Muscle of leg (tissue), 11 donors: Measurements from ENCODE around the gene FOXO4. TPM values are rescaled to one million over a fixed set of nuclear protein-coding genes. Genes with fewer than 3 reads are reported as not detected.

ENCODE experiments used
- DNase-seq: peaks from one replicate; pipeline ENCODE4 v3.0.0; 2013
- H3K27ac ChIP-seq: one replicate; pipeline ENCODE4 v1.5.1; 2013; ENCODE audit warnings: mild to moderate bottlenecking, low read length, control low read depth
- H3K27me3 ChIP-seq: one replicate; pipeline ENCODE4 v1.6.1; 2013; ENCODE audit warnings: low read length; ENCODE audit not compliant: control insufficient read depth, insufficient read depth
- H3K36me3 ChIP-seq: one replicate; pipeline ENCODE4 v1.6.1; 2013; ENCODE audit warnings: low read length; ENCODE audit not compliant: control insufficient read depth, insufficient read depth
- H3K4me1 ChIP-seq: one replicate; pipeline ENCODE4 v1.6.1; 2013; ENCODE audit warnings: low read length; ENCODE audit not compliant: control insufficient read depth, insufficient read depth
- H3K4me3 ChIP-seq: one replicate; pipeline ENCODE4 v1.5.1; 2013; ENCODE audit warnings: low read length, control low read depth
- H3K9me3 ChIP-seq: replicated peaks from 2 replicates; pipeline ENCODE4 v1.6.1; 2013; ENCODE audit warnings: low read depth, low read length; ENCODE audit not compliant: control insufficient read depth
- WGBS: methylation state at CpG from one replicate; pipeline ENCODE4 v1.1.5; 2013; ENCODE audit warnings: missing lambda C conversion rate; ENCODE audit not compliant: insufficient coverage; 5-methylcytosine and 5-hydroxymethylcytosine counted together
- polyA plus RNA-seq, 8 donors: library from polyadenylated mRNA; unstranded; fragments of 120-200 nt; gene quantifications; one replicate each; pipeline versions ENCODE4 v1.2.1 to v1.2.3, GENCODE V29; 2013; ENCODE audit warnings: inconsistent platforms in 1 of 8, low replicate concordance in 1 of 8; ENCODE audit not compliant: insufficient read length in 8 of 8, insufficient read depth in 1 of 8
- total RNA-seq: library from RNA; stranded (reverse); fragments of 120-200 nt; gene quantifications from one replicate; pipeline ENCODE4 v1.2.4, GENCODE V29; 2013

FOXO4 gene
- total and polyA plus RNA-seq, 9 donors = 18.8 to 36.8 (median 31.4) TPM

DNA sequence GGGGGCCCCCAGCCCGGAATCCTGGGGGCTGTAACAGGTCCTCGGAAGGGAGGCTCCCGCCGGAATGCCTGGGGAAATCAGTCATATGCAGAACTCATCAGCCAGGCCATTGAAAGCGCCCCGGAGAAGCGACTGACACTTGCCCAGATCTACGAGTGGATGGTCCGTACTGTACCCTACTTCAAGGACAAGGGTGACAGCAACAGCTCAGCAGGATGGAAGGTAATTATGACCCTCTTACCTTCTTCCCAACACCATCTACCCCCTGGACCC is 1.0 kb downstream of the FOXO4 start:
- H3K4me3 ChIP-seq = peak overlapping the region; percentile 62
- peaks cover 27% of the 10 kb centered on the region for H3K4me1 ChIP-seq
- DNase-seq = no peak
- 19% methylated on average over 9 of the region's 9 CpGs for WGBS
- H3K27me3 ChIP-seq = peaks cover 24% of the 10 kb centered on the region
- H3K27ac ChIP-seq = peak overlapping the region; percentile 89
- H3K9me3 ChIP-seq = no peaks in the 10 kb centered on the region
- H3K36me3 ChIP-seq = no peaks in the 10 kb centered on the region

GRCh38 chrX:71098302-71098701 is 2.7 kb downstream of the FOXO4 start:
- Histone ChIP-seq H3K4me1 (peaks cover 42% of the 10 kb centered on the region), H3K9me3 (no peaks in the 10 kb centered on the region), H3K27ac (no peak overlapping the region), H3K4me3 (no peak overlapping the region), H3K27me3 (peaks cover 24% of the 10 kb centered on the region), H3K36me3 (no peaks in the 10 kb centered on the region)
- peak; percentile 57 for DNase-seq
- 10% methylated on average over 1 of the region's 2 CpGs for WGBS

- Histone ChIP-seq H3K9me3 (no peaks in the 10 kb centered on the region), H3K4me1 (peaks cover 50% of the 10 kb centered on the region), H3K36me3 (no peaks in the 10 kb centered on the region), H3K4me3 (no peak overlapping the region), H3K27me3 (peaks cover 24% of the 10 kb centered on the region), H3K27ac (no peak overlapping the region)
- no peak for DNase-seq
- WGBS = 29% methylated on average over 2 of the region's 5 CpGs
Measured at GRCh38 chrX:71098951-71099506, 3.4 kb downstream of the FOXO4 start.

DNA sequence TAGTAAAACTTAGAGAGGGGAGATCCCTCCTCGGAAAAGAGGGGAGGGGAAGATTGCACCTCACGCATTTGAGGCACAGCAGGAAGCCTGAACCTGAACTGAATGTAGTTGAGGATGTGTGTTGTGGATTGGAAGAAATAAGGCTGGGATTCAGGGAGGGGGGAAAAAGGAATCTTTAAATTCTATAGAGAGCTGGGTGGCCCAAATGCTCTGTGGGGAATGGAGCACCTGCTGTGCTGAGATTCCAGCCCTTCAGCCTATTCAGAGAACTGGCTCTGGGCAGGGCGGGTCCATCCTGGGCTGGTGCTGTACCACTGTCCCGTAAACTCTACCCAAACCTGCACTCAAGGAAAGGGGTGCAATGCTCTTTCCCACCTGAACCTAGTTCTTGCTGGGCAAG is 4.1 kb downstream of the FOXO4 start:
- Histone ChIP-seq H3K4me1 (peaks cover 56% of the 10 kb centered on the region), H3K27me3 (peaks cover 24% of the 10 kb centered on the region), H3K27ac (no peak overlapping the region), H3K4me3 (no peak overlapping the region), H3K9me3 (no peaks in the 10 kb centered on the region), H3K36me3 (no peaks in the 10 kb centered on the region)
- 56% methylated on average over 4 of the region's 4 CpGs for WGBS
- no peak for DNase-seq

- DNase-seq = no peak
- Histone ChIP-seq H3K27me3 (peaks cover 20% of the 10 kb centered on the region), H3K36me3 (no peaks in the 10 kb centered on the region), H3K4me1 (peaks cover 55% of the 10 kb centered on the region), H3K9me3 (no peaks in the 10 kb centered on the region), H3K27ac (no peak overlapping the region), H3K4me3 (no peak overlapping the region)
- 60% methylated on average over 28 of the region's 31 CpGs for WGBS
Measured at GRCh38 chrX:71100581-71101505, 5.2 kb downstream of the FOXO4 start.

DNA sequence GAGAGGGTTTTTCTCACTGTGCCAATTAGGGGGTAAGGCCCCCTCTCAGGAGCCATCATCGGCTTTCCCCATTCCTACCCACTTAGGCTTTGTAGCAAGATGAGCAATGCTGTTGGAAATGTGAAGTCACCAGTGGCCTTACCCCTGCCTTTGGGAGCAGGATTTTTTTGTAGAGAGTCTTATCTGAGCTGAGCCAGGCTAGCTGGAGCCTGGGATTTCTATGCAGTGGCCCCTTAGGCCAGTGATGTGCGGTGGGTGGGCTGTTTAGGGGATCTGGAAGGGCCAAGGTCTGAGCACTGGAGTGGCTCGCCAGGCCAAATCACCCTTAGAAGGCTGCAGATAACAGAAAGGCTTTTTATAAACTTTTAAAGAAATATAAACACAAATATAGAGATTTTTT is 6.6 kb downstream of the FOXO4 start:
- peaks cover 50% of the 10 kb centered on the region for H3K4me1 ChIP-seq
- no peaks in the 10 kb centered on the region for H3K9me3 ChIP-seq
- 20% methylated on average over 1 of the region's 3 CpGs for WGBS
- no peaks in the 10 kb centered on the region for H3K36me3 ChIP-seq
- H3K27me3 ChIP-seq = peaks cover 11% of the 10 kb centered on the region
- H3K27ac ChIP-seq = peak overlapping the region; percentile 89
- H3K4me3 ChIP-seq = no peak overlapping the region
- no peak for DNase-seq

DNA sequence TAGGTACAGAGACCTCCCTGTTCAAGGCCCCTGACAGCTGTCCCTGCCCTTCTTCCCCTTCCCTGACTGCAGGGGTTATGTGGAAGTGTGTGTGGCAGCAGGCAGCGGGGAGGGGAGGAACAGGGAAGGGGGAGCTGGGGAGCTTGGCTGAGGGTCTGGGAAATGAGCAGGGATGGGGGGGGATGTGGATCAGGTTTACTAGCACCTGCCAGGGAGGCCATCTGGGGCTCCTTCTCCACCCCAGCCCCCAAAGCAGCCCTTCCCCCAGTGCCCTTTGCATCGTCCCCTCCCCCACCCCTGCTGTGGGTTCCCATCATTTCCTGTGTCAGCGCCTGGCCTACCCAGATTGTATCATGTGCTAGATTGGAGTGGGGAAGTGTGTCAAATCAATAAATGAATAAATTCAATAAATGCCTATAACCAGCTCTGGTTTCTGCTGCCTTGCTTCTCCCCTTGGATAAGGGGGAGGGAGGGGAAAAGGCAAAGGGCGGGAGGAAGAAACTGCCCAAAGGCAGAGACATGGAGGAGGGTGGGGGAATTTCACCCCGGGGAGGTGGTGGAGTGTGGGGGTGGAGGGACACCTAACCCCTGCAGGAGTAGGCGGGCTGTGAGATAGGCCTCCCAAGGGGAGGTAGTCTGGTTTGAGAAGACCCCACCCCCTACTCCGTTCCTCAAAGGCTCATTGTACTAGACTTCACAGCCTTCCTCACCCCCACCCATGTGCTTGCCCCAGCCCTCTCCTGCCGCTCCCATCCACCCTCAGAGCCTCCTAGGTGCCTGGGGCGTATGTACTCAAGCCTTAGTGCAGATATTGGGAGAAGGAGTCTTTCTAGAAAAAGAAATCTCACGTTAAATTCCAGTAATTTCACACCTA is 7.7 kb downstream of the FOXO4 start:
- no CpG with 5 or more reads among the region's 10 CpGs for WGBS
- peak overlapping the region; percentile 89 for H3K27ac ChIP-seq
- no peak overlapping the region for H3K4me3 ChIP-seq
- no peaks in the 10 kb centered on the region for H3K36me3 ChIP-seq
- H3K4me1 ChIP-seq = peaks cover 59% of the 10 kb centered on the region
- no peaks in the 10 kb centered on the region for H3K9me3 ChIP-seq
- DNase-seq = peak; percentile 78
- peaks cover 6% of the 10 kb centered on the region for H3K27me3 ChIP-seq

DNA sequence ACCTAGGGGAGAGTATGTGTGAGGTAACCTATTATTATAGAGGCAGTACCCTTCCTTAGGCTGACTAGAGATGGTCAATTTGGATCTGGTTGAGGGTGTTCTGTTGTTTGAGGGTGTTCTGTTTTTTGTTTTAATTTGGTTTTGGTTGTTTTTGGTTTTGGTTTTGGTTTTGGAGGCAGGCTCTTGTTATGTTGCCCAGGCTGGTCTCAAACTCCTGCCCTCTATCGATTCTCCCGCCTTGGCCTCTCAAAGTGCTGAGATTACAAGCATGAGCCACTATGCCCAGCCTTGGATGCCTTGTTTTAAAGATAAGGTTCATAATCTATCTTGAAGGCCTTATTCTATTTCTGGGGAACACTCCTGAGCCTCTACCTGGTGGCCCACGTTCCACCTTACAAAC is 10.0 kb downstream of the FOXO4 start:
- Histone ChIP-seq H3K27ac (no peak overlapping the region), H3K36me3 (no peaks in the 10 kb centered on the region), H3K27me3 (peaks cover 2% of the 10 kb centered on the region), H3K4me3 (no peak overlapping the region), H3K9me3 (no peaks in the 10 kb centered on the region), H3K4me1 (peaks cover 54% of the 10 kb centered on the region)
- no peak for DNase-seq
- 78% methylated on average over 3 of the region's 3 CpGs for WGBS

DNA sequence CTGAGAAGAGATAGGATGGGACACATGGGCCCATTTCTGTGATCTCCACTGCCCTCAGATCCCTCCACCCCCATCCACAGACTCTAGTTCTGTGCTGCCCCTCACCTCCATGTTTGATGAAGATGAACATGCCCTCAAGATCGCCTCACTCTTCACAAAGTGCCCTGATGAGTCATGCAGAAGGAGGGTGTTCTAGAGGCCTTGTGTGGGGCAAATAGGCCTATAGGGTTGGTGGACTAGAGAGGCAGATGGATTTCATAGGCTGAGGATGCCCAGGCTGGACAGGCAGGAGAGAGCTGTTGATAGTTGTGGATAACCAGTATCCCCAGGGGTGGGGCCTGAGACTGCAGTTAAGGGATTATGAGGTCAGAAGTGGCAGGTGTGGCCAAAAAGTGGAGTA is 10.8 kb downstream of the FOXO4 start, which contains the start of gene CXorf65:
TSS of gene CXorf65 (minus strand) at position 314 of the 400 bp plus-strand sequence. CDS start at position 130, 184 bp downstream.
- Histone ChIP-seq H3K36me3 (no peaks in the 10 kb centered on the region), H3K4me1 (peaks cover 50% of the 10 kb centered on the region), H3K27me3 (peaks cover 3% of the 10 kb centered on the region), H3K9me3 (no peaks in the 10 kb centered on the region), H3K27ac (no peak within 1 kb of the TSS), H3K4me3 (no peak within 1 kb of the TSS)
- no CpG with 5 or more reads among the region's 1 CpG for WGBS
- DNase-seq = no peak

- no peak overlapping the region for H3K4me3 ChIP-seq
- no peak for DNase-seq
- H3K36me3 ChIP-seq = no peaks in the 10 kb centered on the region
- WGBS = 72% methylated on average over 3 of the region's 4 CpGs
- H3K27me3 ChIP-seq = peaks cover 4% of the 10 kb centered on the region
- no peak overlapping the region for H3K27ac ChIP-seq
- H3K9me3 ChIP-seq = no peaks in the 10 kb centered on the region
- H3K4me1 ChIP-seq = peaks cover 45% of the 10 kb centered on the region
Measured at GRCh38 chrX:71107245-71107644, 11.6 kb downstream of the FOXO4 start.
